Activated naive CD4-positive, alpha-beta T cell treated with anti-CD3 and anti-CD28 coated beads, Interleukin-2, amount 50 U/mL, for 24 hours (primary cell): ENCODE data around the gene PARD3B.

Experiments used
- H3K27ac Mint-ChIP-seq: one replicate; pipeline ENCODE4 v1.8.0; 2021; ENCODE audit warnings: mild to moderate bottlenecking, mixed read lengths
- H3K27me3 Mint-ChIP-seq: one replicate; pipeline ENCODE4 v1.8.0; 2021; ENCODE audit warnings: mixed read lengths
- H3K36me3 Mint-ChIP-seq: one replicate; pipeline ENCODE4 v1.8.0; 2021; ENCODE audit warnings: mixed read lengths
- H3K4me1 Mint-ChIP-seq: one replicate; pipeline ENCODE4 v1.8.0; 2021; ENCODE audit warnings: mixed read lengths
- H3K4me3 Mint-ChIP-seq: one replicate; pipeline ENCODE4 v1.8.0; 2021; ENCODE audit warnings: mild to moderate bottlenecking, mixed read lengths
- H3K9me3 Mint-ChIP-seq: one replicate; pipeline ENCODE4 v1.8.0; 2021; ENCODE audit warnings: mixed read lengths

PARD3B gene

GRCh38 chr2:205655779-205656456 lies 1110.6 kb downstream of the PARD3B start:
- Mint-ChIP-seq H3K27ac (no peak overlapping the region), H3K27me3 (no peaks in the 10 kb centered on the region)

DNA sequence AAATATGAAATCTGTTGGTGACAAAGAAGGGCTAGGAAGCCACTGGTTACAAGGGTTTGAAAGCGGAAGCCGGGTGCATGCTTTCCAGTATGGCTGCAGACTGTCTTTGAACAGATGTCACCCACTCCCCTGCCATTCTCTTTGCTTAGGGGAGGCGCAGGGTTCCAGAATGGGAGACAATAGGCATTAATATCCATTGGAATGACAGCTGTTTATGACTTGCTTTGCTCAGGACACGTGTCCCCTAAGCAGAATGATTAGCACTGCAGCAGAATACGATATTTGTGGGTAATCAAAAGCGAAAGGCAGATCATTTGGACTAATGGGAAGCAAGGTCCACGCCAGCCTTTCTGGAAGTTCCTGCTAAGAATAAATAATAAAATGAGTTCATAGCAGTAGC lies 1111.2 kb downstream of the PARD3B start:
- Mint-ChIP-seq H3K27ac (no peak overlapping the region), H3K27me3 (no peaks in the 10 kb centered on the region), H3K36me3 (no peaks in the 10 kb centered on the region), H3K9me3 (no peaks in the 10 kb centered on the region), H3K4me3 (no peak overlapping the region), H3K4me1 (peaks cover 22% of the 10 kb centered on the region)

More at GRCh38 chr2:205655779-205656456, 1110.6 kb downstream of the PARD3B start:
- Mint-ChIP-seq H3K4me1 (peaks cover 17% of the 10 kb centered on the region), H3K36me3 (no peaks in the 10 kb centered on the region), H3K9me3 (no peaks in the 10 kb centered on the region), H3K4me3 (no peak overlapping the region)

GRCh38 chr2:205656941-205657340 lies 1111.7 kb downstream of the PARD3B start:
- no peak overlapping the region for H3K4me3 Mint-ChIP-seq

DNA sequence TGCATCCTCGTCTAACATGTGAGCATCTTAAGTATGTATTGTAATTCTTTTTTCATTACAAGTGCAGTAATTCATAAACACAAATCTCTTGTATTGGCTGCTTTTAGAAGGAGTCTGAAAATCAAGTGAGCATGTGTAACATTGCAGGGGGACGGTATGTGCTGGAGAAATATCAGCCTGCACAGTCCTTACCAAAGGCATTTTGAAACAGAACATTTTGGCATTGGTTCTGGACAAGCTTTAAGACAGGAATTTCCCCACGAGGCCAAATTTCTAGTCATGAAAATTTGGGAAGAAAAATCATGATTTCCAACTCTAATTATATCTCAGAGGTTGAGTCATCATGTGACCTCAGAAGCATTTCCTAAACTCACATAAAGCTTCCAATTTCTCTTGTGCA lies 1112.3 kb downstream of the PARD3B start:
- Mint-ChIP-seq H3K9me3 (no peaks in the 10 kb centered on the region), H3K4me1 (peaks cover 29% of the 10 kb centered on the region), H3K4me3 (no peak overlapping the region), H3K27ac (no peak overlapping the region), H3K27me3 (no peaks in the 10 kb centered on the region), H3K36me3 (no peaks in the 10 kb centered on the region)

More at GRCh38 chr2:205656941-205657340, 1111.7 kb downstream of the PARD3B start:
- Mint-ChIP-seq H3K4me1 (peaks cover 25% of the 10 kb centered on the region), H3K9me3 (no peaks in the 10 kb centered on the region), H3K27me3 (no peaks in the 10 kb centered on the region), H3K36me3 (no peaks in the 10 kb centered on the region), H3K27ac (no peak overlapping the region)

GRCh38 chr2:205658068-205658467 lies 1112.8 kb downstream of the PARD3B start:
- Mint-ChIP-seq H3K27ac (no peak overlapping the region), H3K4me1 (peaks cover 29% of the 10 kb centered on the region), H3K4me3 (no peak overlapping the region), H3K36me3 (no peaks in the 10 kb centered on the region), H3K9me3 (no peaks in the 10 kb centered on the region), H3K27me3 (no peaks in the 10 kb centered on the region)

- H3K36me3 Mint-ChIP-seq, result no peaks in the 10 kb centered on the region
- peaks cover 29% of the 10 kb centered on the region for H3K4me1 Mint-ChIP-seq
- no peak overlapping the region for H3K4me3 Mint-ChIP-seq
- H3K27ac Mint-ChIP-seq, result no peak overlapping the region
- no peaks in the 10 kb centered on the region for H3K9me3 Mint-ChIP-seq
- H3K27me3 Mint-ChIP-seq, result no peaks in the 10 kb centered on the region
These were observed 1113.3 kb downstream of the PARD3B start for GRCh38 chr2:205658572-205658971.

DNA sequence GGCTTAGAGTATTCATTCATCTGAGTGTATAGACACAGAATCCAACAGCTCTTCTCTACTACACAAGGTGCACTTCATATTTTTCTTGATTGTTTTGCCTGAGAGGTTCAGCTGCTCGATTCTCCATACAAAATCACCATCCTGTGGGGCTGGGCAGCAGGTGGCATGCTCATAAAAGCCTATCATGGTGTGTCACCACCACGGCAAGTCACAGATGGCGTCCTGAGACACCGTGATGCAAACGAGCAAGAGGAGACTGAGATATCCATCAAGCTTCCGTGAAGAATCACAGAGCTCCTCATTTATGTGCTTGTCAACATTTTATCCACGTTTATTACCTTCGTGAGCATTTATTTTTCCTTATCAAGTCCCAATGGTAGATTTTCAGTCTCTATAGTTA lies 1114.6 kb downstream of the PARD3B start:
- no peaks in the 10 kb centered on the region for H3K36me3 Mint-ChIP-seq

GRCh38 chr2:205660521-205661124 lies 1115.3 kb downstream of the PARD3B start:
- H3K4me3 Mint-ChIP-seq, result peak overlapping the region; percentile 40
- H3K27ac Mint-ChIP-seq, result peak overlapping the region; percentile 11
- H3K4me1 Mint-ChIP-seq, result peaks cover 28% of the 10 kb centered on the region

More for the DNA sequence above, 1114.6 kb downstream of the PARD3B start:
- Mint-ChIP-seq H3K27ac (no peak overlapping the region), H3K4me3 (peak overlapping the region; percentile 1), H3K27me3 (no peaks in the 10 kb centered on the region), H3K4me1 (peaks cover 32% of the 10 kb centered on the region), H3K9me3 (no peaks in the 10 kb centered on the region)

DNA sequence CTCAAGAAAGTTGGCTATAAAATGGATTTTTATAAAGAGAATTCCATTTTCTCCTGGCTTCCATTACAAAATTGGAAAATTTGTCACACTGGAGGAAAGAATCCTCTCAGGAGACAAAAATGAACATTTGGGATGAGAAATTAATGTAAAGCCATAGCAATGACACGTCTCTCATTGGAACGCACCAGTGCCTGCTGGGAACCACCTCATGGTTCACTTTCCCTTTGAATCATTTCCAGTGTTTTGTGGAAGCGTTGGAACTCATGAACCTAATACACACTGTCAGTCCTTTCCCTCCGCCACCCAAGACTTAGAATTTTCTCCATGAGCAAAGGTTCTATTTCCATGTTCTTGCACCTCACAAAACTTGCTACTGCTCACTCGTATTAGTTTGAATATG lies 1116.0 kb downstream of the PARD3B start:
- Mint-ChIP-seq H3K27me3 (no peaks in the 10 kb centered on the region), H3K27ac (no peak overlapping the region), H3K36me3 (no peaks in the 10 kb centered on the region), H3K9me3 (no peaks in the 10 kb centered on the region), H3K4me1 (peaks cover 28% of the 10 kb centered on the region), H3K4me3 (no peak overlapping the region)

More at GRCh38 chr2:205660521-205661124, 1115.3 kb downstream of the PARD3B start:
- Mint-ChIP-seq H3K27me3 (no peaks in the 10 kb centered on the region), H3K9me3 (no peaks in the 10 kb centered on the region), H3K36me3 (no peaks in the 10 kb centered on the region)

DNA sequence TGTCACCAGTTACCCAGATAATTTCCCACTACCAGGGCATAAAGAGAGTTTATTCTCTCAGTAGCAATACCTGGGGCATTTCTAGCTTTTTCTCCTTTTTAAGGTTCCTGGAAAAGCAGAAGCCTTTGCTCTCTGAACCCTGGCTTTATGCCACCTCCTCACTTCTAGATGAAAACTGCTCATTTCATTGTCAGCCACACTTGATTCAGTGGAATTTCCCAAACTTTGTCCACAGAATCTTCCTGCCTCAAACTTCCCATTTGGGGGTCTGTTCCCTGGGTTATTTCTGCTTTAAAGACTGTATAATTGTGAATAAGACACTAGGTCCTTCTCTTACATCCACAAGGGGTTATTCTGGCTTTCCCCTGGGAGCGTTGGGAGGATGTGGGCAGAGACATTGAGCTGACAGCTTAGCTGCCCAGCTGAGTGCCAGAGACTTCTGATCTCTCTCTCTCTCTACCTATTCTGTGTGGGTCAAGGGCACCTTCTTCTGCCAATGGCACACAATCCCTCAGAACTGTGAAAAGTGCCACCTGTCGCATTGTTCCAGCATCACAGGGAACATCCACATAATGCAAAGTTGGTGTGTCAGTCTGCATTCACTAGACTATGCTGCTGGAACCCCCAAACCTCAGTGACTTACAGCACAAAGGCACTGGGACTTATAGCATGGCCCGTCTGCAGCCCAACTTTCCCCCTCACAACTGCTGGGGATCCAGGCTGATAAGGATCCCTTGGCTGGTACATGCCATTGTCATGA lies 1117.1 kb downstream of the PARD3B start:
- H3K4me1 Mint-ChIP-seq, result peaks cover 28% of the 10 kb centered on the region
- no peaks in the 10 kb centered on the region for H3K9me3 Mint-ChIP-seq
- H3K36me3 Mint-ChIP-seq, result no peaks in the 10 kb centered on the region
- H3K27ac Mint-ChIP-seq, result no peak overlapping the region
- no peak overlapping the region for H3K4me3 Mint-ChIP-seq
- H3K27me3 Mint-ChIP-seq, result no peaks in the 10 kb centered on the region

DNA sequence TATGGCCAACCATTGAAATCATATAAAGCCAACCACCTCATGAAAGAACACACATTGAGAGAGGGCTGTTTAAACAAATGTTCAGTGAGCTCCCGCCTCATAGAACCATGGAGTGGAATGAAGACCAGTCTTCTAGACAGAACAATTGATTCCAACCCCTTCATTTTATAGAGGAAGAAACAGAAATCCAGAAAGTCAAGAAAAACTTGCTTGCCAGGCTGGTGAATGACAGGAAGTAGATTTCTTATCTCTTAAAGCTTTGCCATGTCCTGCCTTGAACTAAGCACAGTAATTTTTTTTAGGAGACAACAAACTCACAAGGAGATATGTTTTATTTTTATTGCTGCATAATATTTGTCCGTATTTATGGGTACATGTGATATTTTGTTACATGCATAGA lies 1120.5 kb downstream of the PARD3B start:
- H3K4me1 Mint-ChIP-seq, result peaks cover 17% of the 10 kb centered on the region
- H3K9me3 Mint-ChIP-seq, result peaks cover 8% of the 10 kb centered on the region
- no peak overlapping the region for H3K4me3 Mint-ChIP-seq
- H3K36me3 Mint-ChIP-seq, result no peaks in the 10 kb centered on the region
- no peak overlapping the region for H3K27ac Mint-ChIP-seq
- peaks cover 2% of the 10 kb centered on the region for H3K27me3 Mint-ChIP-seq
